Trophoblast cell (in vitro differentiated cells and primary cell): ENCODE measurements around the gene RAP1A.

Experiments used
- DNase-seq, 2 donors: peaks; one replicate each; pipeline ENCODE4 v3.0.0-alpha.2; 2016
- H2AFZ ChIP-seq: 2 replicates; pipeline ENCODE4 v1.6.1; 2013; ENCODE audit warnings: low read length, moderate library complexity, mild to moderate bottlenecking; ENCODE audit not compliant: insufficient read depth, poor library complexity
- H2AK5ac ChIP-seq: 2 replicates; pipeline ENCODE4 v1.6.1; 2013; ENCODE audit warnings: mild to moderate bottlenecking, low read length
- H2BK120ac ChIP-seq: 2 replicates; pipeline ENCODE4 v1.6.1; 2013; ENCODE audit warnings: low read length, mild to moderate bottlenecking, moderate library complexity; ENCODE audit not compliant: insufficient read depth, poor library complexity
- H2BK12ac ChIP-seq: 2 replicates; pipeline ENCODE4 v1.6.1; 2013; ENCODE audit warnings: mild to moderate bottlenecking, low read length, moderate library complexity
- H2BK5ac ChIP-seq: 2 replicates; pipeline ENCODE4 v1.6.1; 2013; ENCODE audit warnings: low read length, low read depth, moderate library complexity, mild to moderate bottlenecking; ENCODE audit not compliant: poor library complexity
- H3K14ac ChIP-seq: 2 replicates; pipeline ENCODE4 v1.6.1; 2013; ENCODE audit warnings: mild to moderate bottlenecking, low read length
- H3K18ac ChIP-seq: 2 replicates; pipeline ENCODE4 v1.6.1; 2013; ENCODE audit warnings: mild to moderate bottlenecking, low read length
- H3K23ac ChIP-seq: 2 replicates; pipeline ENCODE4 v1.6.1; 2013; ENCODE audit warnings: low read length
- H3K27ac ChIP-seq: 2 replicates; pipeline ENCODE4 v1.5.1; 2013; ENCODE audit warnings: low read depth, mild to moderate bottlenecking, inconsistent platforms, low read length, moderate library complexity
- H3K27me3 ChIP-seq: 2 replicates; pipeline ENCODE4 v1.6.1; 2013; ENCODE audit warnings: inconsistent platforms, mild to moderate bottlenecking, low read length, moderate library complexity; ENCODE audit not compliant: insufficient read depth
- H3K36me3 ChIP-seq, 2 experiments: 1 replicate in 1 of 2; 2 replicates in 1 of 2; pipeline ENCODE4 v1.6.1; 2013; ENCODE audit warnings: low read length in 2 of 2, mild to moderate bottlenecking in 2 of 2, moderate library complexity in 1 of 2; ENCODE audit not compliant: insufficient read depth in 2 of 2, control insufficient read depth in 1 of 2
- H3K4ac ChIP-seq: 2 replicates; pipeline ENCODE4 v1.6.1; 2013; ENCODE audit warnings: low read depth, mild to moderate bottlenecking, low read length, moderate library complexity
- H3K4me1 ChIP-seq, 2 experiments: 1 replicate in 1 of 2; 2 replicates in 1 of 2; pipeline ENCODE4 v1.6.1; 2013; ENCODE audit warnings: low read length in 2 of 2, mild to moderate bottlenecking in 2 of 2, moderate library complexity in 1 of 2; ENCODE audit not compliant: insufficient read depth in 2 of 2, control insufficient read depth in 1 of 2
- H3K4me2 ChIP-seq: 2 replicates; pipeline ENCODE4 v1.6.1; 2013; ENCODE audit warnings: inconsistent platforms, mild to moderate bottlenecking, low read length, moderate library complexity
- H3K4me3 ChIP-seq: 2 replicates; pipeline ENCODE4 v1.5.1; 2013; ENCODE audit warnings: mild to moderate bottlenecking, low read depth, low read length, inconsistent platforms
- H3K79me1 ChIP-seq: one replicate; pipeline ENCODE4 v1.6.1; 2013; ENCODE audit warnings: low read length
- H3K79me2 ChIP-seq: 2 replicates; pipeline ENCODE4 v1.6.1; 2013; ENCODE audit warnings: low read length, mild to moderate bottlenecking; ENCODE audit not compliant: control insufficient read depth, insufficient read depth, poor library complexity
- H3K9ac ChIP-seq: 2 replicates; pipeline ENCODE4 v1.6.1; 2013; ENCODE audit warnings: mild to moderate bottlenecking, low read length
- H3K9me3 ChIP-seq: 2 replicates; pipeline ENCODE4 v1.6.1; 2013; ENCODE audit warnings: low read depth, mild to moderate bottlenecking, control low read depth, inconsistent platforms, low read length; ENCODE audit not compliant: insufficient read depth
- H4K12ac ChIP-seq: 2 replicates; pipeline ENCODE4 v1.6.1; 2013; ENCODE audit warnings: low read depth, mild to moderate bottlenecking, low read length, moderate library complexity
- H4K8ac ChIP-seq: 2 replicates; pipeline ENCODE4 v1.6.1; 2013; ENCODE audit warnings: low read depth, mild to moderate bottlenecking, low read length, moderate library complexity
- H4K91ac ChIP-seq: one replicate; pipeline ENCODE4 v1.6.1; 2013; ENCODE audit warnings: low read depth, mild to moderate bottlenecking, low read length, moderate library complexity
- WGBS: extraction: QIAGEN DNeasy Blood & Tissue Kit; methylation state at CpG from one replicate; pipeline ENCODE4 v1.1.7; 2013; ENCODE audit warnings: missing lambda C conversion rate; ENCODE audit not compliant: insufficient read length, insufficient coverage; ENCODE audit errors: extremely low coverage; 5-methylcytosine and 5-hydroxymethylcytosine counted together

Gene RAP1A

DNA sequence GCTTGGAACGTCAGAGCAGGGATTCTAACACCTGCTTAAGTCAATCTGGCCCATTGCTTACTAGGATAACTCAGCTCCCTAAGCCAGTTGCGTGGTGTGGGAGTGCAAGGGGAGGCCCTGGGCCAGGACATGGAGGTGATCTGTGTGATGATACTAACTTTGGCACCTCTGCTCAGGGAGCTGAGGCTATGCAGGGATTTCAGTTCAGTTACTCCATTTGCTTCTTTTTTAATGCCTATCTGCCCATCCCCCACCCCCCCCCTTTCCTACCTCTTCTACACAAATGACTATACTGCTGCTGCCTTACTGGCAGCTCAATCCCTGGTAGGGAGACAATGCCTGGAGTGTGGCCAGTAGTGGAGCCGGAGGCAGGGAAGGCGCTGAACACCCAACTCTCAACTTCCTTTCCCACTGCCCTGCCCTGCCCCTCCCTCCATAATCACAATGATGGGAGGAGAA is 100.1 kb downstream of the RAP1A start:
- whole genome bisulfite sequencing: no CpG with 5 or more reads among the region's 4 CpGs
- H2BK12ac ChIP-seq: no peak overlapping the region
- H4K12ac ChIP-seq: no peak overlapping the region
- H3K27ac ChIP-seq: no peak overlapping the region
- H3K9ac ChIP-seq: no peak overlapping the region
- H3K27me3 ChIP-seq: no peaks in the 10 kb centered on the region
- H2BK5ac ChIP-seq: no peak overlapping the region
- DNase-seq: no peak
- no peak overlapping the region for H3K14ac ChIP-seq
- no peak overlapping the region for H3K18ac ChIP-seq
- no peaks in the 10 kb centered on the region for H3K9me3 ChIP-seq
- no peak overlapping the region for H4K8ac ChIP-seq
- H4K91ac ChIP-seq: no peak overlapping the region
- H3K79me1 ChIP-seq: no peaks in the 10 kb centered on the region
- no peak overlapping the region for H2AFZ ChIP-seq
- peaks cover 0 to 2% of the 10 kb centered on the region in 2 experiments for H3K36me3 ChIP-seq
- H3K4me2 ChIP-seq: no peak overlapping the region
- H3K4me1 ChIP-seq: no peaks in the 10 kb centered on the region
- H2BK120ac ChIP-seq: no peak overlapping the region
- H3K23ac ChIP-seq: no peak overlapping the region
- H3K4me3 ChIP-seq: no peak overlapping the region
- no peaks in the 10 kb centered on the region for H3K79me2 ChIP-seq
- H2AK5ac ChIP-seq: no peak overlapping the region
- H3K4ac ChIP-seq: no peak overlapping the region

DNA sequence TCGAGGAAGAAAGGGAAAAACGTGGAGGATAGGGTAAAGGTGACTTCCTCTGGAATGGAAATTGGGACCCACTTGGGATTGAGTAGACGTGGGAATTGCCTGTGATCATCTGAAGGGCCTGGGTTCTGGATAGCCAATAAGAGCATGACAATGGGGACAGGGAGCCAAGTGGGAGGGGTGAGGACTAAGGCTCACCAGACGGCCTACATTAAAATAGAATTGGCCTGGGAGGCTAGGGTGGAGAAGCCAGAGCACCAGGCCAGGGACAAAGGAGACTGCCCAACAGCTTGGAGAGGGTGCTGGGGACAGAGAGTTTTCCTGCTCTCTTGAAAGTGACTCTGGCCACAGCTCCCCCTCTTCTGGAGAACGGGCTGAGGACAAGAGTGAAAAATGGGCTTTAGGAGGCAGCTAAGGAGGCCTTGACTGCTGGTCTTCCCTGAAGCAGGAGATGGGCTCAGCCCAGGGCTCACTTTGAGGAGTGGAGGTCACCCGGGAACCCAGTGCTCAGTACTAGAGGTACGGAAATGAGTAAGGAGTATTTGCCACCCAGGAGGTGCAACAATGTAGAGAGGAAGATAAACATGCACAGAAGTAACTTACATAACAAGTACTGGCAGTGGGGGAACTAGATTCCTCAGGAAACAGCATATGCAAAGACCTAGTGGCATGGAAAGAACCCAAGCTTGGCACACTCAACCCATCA is 100.8 kb downstream of the RAP1A start:
- WGBS: no CpG with 5 or more reads among the region's 7 CpGs
- Histone ChIP-seq H3K9me3 (no peaks in the 10 kb centered on the region), H3K79me2 (no peaks in the 10 kb centered on the region), H3K79me1 (no peaks in the 10 kb centered on the region), H4K91ac (no peak overlapping the region), H3K9ac (no peak overlapping the region), H3K27me3 (no peaks in the 10 kb centered on the region), H3K36me3 (peaks cover 0 to 2% of the 10 kb centered on the region in 2 experiments), H2BK5ac (no peak overlapping the region), H3K4me2 (no peak overlapping the region), H3K4ac (no peak overlapping the region), H3K14ac (no peak overlapping the region), H2AK5ac (no peak overlapping the region), H3K23ac (no peak overlapping the region), H3K27ac (no peak overlapping the region), H3K18ac (no peak overlapping the region), H4K12ac (no peak overlapping the region), H3K4me1 (no peaks in the 10 kb centered on the region), H2BK120ac (no peak overlapping the region), H4K8ac (no peak overlapping the region), H3K4me3 (no peak overlapping the region), H2AFZ (no peak overlapping the region), H2BK12ac (no peak overlapping the region)
- DNase-seq: no peak

DNA sequence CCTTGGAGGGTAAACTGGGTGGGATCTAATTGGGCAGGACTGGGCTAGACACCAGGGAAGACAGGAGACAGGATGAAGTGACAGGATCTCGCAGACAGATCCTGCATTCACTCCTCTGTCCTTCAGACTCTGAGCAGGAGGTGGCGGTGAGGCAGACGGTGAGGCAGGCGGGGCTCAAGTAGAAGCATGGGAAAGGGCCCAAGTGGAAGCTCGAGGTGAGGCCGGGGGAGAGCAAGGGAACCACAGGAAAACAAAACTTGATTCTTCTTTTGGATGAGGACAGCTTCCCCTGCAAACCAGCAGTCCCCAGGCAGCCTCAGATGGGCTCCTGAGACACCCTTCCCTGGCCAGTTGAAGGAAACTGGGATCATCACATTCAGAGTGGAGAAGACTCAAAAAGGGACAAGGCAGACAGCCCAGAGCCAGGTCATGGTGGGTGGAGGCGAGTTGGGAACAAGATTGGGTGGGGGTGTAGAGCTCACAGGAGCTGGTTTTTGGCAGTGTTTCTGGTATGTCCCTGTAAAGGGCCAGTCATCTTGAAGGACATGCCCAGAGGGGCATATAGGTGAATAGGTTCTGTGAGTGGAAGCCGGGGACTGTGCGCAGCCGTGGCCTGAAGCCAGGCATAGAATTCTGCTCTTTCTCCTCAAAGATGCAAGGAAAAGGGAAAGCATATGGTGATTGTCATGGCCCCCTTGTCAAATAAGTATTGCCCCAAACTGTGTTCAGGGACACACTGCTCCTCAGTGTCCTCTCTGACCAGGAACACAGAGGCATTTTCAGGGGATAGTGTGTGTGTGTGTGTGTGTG is 101.6 kb downstream of the RAP1A start:
- no peak overlapping the region for H2AK5ac ChIP-seq
- no peak overlapping the region for H3K18ac ChIP-seq
- H2BK120ac ChIP-seq: no peak overlapping the region
- no peak overlapping the region for H2BK5ac ChIP-seq
- H3K9ac ChIP-seq: no peak overlapping the region
- H4K12ac ChIP-seq: no peak overlapping the region
- no peaks in the 10 kb centered on the region for H3K79me1 ChIP-seq
- no peak overlapping the region for H3K14ac ChIP-seq
- H3K4me2 ChIP-seq: no peak overlapping the region
- no peaks in the 10 kb centered on the region for H3K9me3 ChIP-seq
- H3K27ac ChIP-seq: no peak overlapping the region
- H3K79me2 ChIP-seq: no peaks in the 10 kb centered on the region
- no peak overlapping the region for H2AFZ ChIP-seq
- H3K4me3 ChIP-seq: no peak overlapping the region
- no peaks in the 10 kb centered on the region for H3K4me1 ChIP-seq
- no peak overlapping the region for H2BK12ac ChIP-seq
- no peaks in the 10 kb centered on the region for H3K27me3 ChIP-seq
- H3K36me3 ChIP-seq: peaks cover 0 to 2% of the 10 kb centered on the region in 2 experiments
- no peak overlapping the region for H3K4ac ChIP-seq
- H4K8ac ChIP-seq: no peak overlapping the region
- no peak overlapping the region for H3K23ac ChIP-seq
- DNase-seq: no peak
- WGBS: no CpG with 5 or more reads among the region's 10 CpGs
- no peak overlapping the region for H4K91ac ChIP-seq

DNA sequence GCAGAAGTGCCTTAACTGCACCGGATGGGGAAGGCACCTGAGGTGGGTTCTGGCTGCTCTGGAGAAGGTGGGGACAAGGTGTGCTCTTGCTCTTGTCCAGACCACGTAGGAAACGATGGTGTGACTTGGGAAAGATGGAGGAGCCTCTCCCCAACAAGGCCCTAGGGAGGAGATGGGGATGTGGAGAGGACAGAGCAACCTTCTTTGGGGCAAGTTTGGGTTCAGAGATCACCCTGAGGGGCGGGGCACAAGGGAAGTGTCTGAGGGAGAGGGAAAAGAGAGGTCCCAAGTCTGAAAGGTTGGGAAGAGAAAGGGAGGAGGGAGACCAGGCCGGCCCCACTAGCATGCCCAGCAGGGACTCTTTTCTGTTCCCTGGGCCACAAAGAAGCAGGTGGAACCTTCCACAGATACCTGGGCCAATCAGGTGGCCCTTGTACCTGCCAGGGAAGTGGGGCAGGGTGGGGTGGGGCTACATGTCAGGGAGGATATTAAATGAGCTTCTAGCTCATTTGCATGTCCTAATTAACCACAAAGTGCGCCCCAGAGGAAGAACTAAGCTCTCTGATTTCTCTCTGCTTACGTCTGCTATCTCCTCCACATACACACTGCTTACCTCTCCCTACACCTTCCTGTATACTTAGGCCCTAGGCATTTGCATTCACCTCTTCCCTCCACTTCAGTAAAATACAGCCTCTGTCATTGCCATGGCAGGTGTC is 103.7 kb downstream of the RAP1A start:
- no peaks in the 10 kb centered on the region for H3K9me3 ChIP-seq
- H3K14ac ChIP-seq: no peak overlapping the region
- no peaks in the 10 kb centered on the region for H3K4me1 ChIP-seq
- H2AK5ac ChIP-seq: no peak overlapping the region
- H2BK5ac ChIP-seq: no peak overlapping the region
- H3K9ac ChIP-seq: no peak overlapping the region
- peaks cover 0 to 3% of the 10 kb centered on the region in 2 experiments for H3K36me3 ChIP-seq
- no peaks in the 10 kb centered on the region for H3K27me3 ChIP-seq
- no peak overlapping the region for H3K27ac ChIP-seq
- no peak overlapping the region for H3K23ac ChIP-seq
- no peaks in the 10 kb centered on the region for H3K79me2 ChIP-seq
- H3K4me2 ChIP-seq: no peak overlapping the region
- H2BK120ac ChIP-seq: no peak overlapping the region
- no peak overlapping the region for H3K4ac ChIP-seq
- H4K8ac ChIP-seq: no peak overlapping the region
- H3K18ac ChIP-seq: no peak overlapping the region
- H2AFZ ChIP-seq: no peak overlapping the region
- no peak overlapping the region for H4K91ac ChIP-seq
- H2BK12ac ChIP-seq: no peak overlapping the region
- no peak overlapping the region for H4K12ac ChIP-seq
- H3K4me3 ChIP-seq: no peak overlapping the region
- DNase-seq: no peak
- WGBS: no CpG with 5 or more reads among the region's 7 CpGs
- no peaks in the 10 kb centered on the region for H3K79me1 ChIP-seq
